ENCODE data around the gene EEF1A2.

DNA sequence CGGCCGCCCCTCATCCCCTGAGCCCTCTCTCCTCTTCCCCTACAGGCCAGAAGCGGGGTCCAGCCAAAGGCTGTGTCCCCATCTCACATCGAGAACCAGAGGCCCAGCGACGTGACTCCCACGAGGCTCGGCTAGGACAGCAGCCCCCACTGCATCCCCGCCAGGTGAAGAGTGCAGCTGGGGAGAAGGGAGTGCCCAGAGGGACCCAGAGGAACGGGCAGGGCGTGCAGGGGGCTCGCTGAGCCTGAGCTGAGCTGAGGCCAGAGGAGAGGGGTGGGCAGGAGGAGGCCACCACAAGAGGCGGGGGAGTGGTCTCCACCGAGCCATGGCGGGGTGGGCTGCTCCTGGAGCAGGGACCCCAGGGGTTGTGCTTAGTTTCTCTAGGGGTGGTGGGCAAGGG, 59.0 kb downstream of the EEF1A2 start:
- TF ChIP-seq, protein P1, sequence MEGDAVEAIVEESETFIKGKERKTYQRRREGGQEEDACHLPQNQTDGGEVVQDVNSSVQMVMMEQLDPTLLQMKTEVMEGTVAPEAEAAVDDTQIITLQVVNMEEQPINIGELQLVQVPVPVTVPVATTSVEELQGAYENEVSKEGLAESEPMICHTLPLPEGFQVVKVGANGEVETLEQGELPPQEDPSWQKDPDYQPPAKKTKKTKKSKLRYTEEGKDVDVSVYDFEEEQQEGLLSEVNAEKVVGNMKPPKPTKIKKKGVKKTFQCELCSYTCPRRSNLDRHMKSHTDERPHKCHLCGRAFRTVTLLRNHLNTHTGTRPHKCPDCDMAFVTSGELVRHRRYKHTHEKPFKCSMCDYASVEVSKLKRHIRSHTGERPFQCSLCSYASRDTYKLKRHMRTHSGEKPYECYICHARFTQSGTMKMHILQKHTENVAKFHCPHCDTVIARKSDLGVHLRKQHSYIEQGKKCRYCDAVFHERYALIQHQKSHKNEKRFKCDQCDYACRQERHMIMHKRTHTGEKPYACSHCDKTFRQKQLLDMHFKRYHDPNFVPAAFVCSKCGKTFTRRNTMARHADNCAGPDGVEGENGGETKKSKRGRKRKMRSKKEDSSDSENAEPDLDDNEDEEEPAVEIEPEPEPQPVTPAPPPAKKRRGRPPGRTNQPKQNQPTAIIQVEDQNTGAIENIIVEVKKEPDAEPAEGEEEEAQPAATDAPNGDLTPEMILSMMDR (conservative IDR thresholded peaks at IDR 0.05; ENCODE audit: low read depth, low read length), result no peak
- TF ChIP-seq RAD21 (IDR thresholded peaks at IDR 0.05; ENCODE audit: low read length), result no peak
- TF ChIP-seq NFE2L2 (IDR thresholded peaks at IDR 0.05; ENCODE audit: low read depth, low read length), result no peak

Data from IMR-90 (cell line).